GM08714 (cell line): ENCODE measurements around the gene EIF2B2.

Experiments
- H3K4me3 ChIP-seq: fragments of 200-500 bp; sonication (Bioruptor generic); 2 replicates; pipeline ENCODE4 v1.5.1; 2014; ENCODE audit warnings: mild to moderate bottlenecking, low read length, inconsistent platforms
- ZNF274 ChIP-seq: IDR thresholded peaks from 2 replicates; pipeline ENCODE4 v1.6.1; 2012; ENCODE audit warnings: mild to moderate bottlenecking, low read depth, low read length

EIF2B2 gene

DNA sequence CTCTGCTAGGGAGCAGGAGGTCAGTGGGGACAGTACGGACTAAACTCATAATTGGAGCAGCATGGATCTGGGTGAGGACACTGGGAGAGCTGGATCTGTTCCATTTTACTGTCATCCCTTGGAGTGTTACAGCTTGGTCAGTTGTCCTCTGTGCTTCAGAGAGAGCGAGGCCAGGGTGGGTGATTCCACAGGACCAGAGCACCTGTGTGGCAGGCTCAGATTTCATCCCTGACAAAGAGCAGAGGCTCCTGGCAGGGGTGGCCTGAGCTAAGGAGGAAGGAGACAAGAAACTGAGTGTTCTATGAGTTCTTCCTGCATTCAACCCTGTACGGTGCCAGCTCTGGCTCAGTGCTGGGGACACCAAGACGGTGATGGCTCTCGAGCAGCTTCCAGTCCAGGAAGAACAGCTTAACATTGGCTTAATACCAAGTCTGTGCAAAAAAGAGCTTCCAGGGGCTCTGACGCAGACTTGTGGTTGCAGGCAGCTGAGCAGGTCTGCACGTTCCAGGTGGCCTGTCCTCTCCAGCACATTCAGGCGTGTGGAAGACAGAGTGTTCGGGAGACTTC, 38.9 kb upstream of the EIF2B2 start:
- no peak for TF ChIP-seq ZNF274
- no peak overlapping the region for H3K4me3 ChIP-seq

DNA sequence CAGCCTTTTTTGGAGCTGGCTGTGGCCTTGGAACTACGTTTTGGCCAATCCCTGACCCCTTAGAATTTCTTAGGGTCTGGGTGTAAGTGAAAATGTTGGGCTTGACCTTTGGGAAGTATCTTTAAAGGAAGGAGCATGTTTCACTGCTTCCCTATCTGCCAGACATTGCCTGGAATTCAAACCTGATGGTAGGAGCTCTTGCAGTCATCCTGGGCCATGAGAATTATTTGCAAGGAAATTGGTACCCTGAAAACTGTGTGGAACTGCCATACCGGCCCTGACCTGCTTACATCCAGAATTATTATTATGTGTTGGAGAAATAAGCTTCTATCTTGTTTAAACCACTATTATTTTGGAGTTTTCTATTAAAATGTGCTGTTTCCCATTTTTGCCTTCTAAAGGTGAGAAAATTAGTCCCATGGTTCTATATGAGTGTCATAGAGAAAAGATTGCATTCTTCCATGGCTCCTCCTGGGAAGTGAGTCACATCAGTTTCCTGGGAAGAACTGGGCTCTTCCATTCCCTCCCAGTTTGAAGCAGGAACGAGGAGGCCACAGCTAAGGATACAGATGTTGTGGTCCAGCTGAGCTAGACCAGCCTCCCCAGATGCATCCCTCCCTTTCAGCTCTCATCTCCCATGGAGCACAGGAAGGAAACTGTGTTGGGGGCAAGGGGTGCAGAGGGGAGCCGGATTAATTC, 37.8 kb upstream of the EIF2B2 start:
- H3K4me3 ChIP-seq: no peak overlapping the region
- no peak for TF ChIP-seq ZNF274

DNA sequence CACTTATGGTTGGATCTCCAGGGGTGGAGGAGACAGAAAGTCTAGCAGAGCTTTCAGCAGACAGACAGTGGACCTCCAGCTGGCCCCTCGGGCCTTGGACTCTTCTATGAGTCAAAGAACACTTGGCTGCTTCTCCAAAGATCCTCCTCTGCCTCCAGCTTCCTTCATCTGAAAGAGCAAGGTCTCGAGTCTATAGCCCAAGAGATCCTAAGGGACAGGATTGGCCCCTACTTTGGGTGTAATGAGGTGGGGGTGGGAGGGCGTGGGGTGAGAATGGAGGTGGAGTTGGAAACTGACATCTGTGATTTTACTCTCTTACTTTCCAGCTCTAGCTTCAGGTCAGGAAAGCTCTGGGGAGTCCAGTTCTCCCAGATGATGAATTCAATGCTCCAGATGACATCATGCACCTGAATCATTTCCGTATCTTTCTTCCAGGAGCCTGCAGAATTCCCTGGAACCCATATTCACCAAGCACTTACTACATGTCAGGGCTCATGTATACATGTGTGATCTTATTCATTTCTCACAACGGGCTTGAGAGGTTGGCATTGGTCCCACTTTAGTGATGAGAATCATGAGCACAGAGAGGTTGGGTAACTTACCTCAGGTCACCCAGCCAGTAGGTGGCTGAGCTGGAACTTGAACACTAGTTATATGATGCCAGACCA, 37.1 kb upstream of the EIF2B2 start:
- no peak overlapping the region for H3K4me3 ChIP-seq
- no peak for TF ChIP-seq ZNF274

DNA sequence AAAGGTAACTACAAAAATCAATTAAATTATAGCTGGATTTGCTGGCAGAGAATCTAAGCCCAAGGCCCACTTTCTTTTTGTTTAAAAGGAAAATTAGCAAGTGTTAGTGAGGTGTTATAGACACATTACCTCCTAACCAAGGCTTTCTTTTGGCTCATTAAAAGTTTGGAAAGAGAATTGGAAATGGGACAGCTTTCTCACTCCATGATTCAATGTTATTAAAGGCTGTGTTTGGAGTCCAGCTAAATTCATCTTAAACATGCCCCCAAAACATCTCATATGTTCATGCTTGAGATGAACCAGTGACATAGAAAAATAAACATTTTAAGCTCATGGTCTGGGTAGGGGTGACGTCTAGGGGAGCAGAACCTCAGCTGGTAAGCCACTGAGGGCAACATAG, 33.9 kb upstream of the EIF2B2 start:
- no peak overlapping the region for H3K4me3 ChIP-seq
- TF ChIP-seq ZNF274: no peak

DNA sequence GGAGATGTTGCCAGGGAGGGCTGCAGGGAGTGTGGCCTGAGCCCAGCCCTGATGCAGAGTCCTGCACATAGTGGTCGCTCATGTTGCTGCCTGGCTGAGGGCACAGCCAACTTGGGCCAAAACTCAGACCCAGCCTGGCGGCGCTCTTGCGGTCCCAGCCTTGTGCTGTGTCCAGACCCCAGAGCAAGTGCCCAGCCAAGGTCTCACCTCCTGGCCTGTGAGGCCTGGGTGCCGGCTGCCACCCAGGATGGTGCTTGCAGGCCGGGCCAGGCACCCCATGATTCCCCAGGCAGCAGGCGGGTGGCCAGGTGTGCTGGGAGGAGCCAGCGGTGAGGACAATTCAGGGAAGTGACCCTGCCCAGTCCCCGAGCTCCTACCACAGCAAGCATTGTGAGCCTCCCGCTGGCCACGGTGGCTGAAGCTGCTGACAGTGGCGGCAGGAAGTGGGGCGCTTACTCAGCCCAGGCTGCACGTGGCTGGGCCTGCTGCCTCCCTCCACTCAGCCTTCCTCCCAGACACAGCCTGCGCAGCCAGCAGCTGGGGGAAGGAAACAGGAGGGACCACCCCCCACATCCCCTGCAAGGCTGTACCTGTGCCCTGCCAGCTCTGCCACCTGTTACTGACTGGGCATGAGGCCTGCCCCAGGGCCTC, 29.6 kb upstream of the EIF2B2 start:
- TF ChIP-seq ZNF274: no peak
- no peak overlapping the region for H3K4me3 ChIP-seq

DNA sequence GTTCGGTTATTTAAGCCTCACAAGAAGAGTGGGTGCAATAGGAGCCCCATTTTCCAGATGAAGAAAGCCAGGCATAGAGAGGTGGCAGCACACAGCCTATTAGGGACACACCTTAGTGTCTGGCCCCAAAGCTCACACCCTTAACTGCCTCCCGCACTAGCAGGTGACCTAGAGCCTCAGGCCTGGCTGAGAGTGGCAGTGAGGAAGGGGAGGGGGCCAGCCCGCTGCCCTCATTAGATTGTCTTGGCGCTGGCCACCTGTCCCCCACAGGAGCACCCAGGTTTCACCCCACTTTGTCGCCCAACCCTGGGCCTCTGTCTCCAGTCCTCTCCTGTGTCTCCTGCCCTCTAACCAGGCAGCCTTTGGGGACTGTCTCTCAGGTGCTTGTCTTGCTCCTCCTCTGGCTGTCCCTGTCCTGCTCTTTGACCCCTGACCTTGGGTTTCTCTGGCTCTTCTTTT, 28.8 kb upstream of the EIF2B2 start:
- TF ChIP-seq ZNF274: no peak
- no peak overlapping the region for H3K4me3 ChIP-seq

DNA sequence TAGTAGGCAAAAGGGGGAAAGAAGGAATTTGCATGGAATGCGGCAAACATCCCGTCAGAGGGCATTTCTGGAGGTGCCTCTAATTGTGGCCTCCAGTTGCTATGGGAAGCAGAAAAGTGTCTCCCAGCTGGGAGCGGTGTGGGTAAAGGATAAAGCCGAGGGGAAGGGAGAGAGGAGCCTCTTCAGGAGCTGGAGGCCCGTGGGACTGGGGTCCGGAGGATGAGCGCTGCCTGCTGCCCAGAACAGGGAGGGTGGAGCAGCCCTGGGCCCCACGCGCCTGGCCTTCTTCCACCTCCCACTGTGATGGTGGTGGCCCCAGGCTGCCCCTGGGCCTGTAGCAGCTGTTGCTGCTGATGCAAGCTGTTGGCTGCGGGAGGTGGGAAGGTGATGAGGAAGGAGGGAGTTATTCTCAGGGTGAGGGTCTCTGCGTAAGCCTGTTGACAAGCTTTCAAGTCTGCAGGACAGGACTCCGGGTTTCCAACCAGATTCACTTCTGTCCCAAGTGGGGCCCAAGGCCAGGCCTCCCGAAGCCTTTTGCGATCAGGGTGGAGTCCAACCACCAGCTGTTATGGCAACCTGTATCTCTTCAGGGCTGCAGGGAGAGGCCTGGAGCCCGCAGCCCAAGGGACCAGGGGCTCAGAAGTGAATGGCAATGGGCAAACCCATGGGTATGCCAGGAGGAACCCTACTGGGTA, 28.2 kb upstream of the EIF2B2 start:
- no peak for TF ChIP-seq ZNF274
- no peak overlapping the region for H3K4me3 ChIP-seq

DNA sequence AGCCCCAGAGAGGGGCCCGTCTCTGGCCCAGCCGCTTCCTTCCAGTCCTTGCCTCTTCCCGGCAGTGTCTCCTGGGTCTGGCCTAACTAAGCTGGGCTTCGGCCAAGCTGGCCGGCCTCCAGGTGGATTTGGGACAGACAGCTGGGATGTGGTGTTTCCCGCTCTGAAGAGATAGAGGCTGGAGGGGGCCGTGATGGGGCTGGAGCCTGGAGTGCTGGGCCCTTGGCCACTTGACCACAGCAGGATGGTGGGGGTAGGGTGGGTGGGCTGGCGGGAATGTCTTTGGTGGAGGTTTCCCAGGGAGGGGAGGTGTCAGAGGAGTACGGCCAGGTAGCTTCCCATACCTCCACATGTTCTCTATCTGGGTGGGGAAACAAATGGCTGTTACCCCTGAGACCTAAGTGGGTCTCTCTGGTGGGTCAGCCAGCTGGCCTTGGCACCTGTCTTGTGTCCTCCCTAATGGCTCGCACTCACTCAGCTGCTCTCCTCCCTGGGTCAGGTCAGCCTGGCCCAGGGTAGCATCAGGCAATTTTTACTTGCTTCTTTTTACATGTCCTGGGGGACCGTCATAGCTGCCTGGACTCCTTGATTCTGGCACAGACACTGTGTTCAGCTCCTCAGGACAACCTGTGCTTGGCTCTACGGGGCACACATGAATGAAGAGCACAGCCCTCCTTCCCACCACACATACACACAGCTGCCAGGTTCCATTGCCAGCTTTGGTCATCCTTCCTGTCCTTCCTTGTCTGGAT, 27.5 kb upstream of the EIF2B2 start:
- no peak for TF ChIP-seq ZNF274
- no peak overlapping the region for H3K4me3 ChIP-seq

DNA sequence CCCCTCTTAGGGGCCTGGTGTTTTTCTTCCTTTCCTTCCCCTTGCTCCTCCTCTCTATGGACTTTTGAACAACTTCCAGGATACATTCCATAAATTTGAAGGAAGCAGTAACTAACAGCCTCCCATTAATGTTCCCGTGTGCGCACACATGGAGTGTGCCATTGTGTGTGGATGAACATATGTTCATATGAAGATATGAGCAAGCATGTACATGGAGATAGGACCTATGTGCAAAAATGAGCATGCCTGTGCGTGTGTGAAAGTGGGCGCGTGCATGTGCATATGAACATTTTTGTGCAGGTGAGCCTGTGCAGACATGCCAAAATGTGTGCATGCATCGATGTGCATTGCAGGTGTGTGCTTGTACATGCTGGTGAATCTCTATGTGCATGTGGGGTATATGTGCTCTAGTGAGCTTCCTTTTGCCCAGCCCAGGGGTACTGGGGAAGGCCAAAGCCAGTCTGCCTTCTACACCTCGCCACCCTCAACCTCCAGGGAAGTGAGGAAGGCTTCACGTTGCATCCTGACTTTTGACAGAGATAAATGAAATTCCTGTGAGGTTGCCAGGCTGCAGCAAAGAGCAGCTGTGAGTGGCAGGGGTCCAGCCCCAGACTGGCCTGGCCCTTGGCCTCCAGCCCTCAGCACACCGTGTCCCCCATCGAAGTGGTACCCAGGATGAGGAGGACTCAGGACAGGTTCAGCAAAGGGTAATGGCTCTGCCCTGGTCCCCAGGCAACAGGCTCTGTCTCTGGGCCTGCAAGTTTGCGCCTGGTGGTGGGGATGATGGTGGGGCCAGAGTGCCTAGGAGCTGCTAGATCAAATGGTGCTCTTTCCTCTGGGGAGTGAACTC, 26.2 kb upstream of the EIF2B2 start:
- TF ChIP-seq ZNF274: no peak
- H3K4me3 ChIP-seq: no peak overlapping the region

DNA sequence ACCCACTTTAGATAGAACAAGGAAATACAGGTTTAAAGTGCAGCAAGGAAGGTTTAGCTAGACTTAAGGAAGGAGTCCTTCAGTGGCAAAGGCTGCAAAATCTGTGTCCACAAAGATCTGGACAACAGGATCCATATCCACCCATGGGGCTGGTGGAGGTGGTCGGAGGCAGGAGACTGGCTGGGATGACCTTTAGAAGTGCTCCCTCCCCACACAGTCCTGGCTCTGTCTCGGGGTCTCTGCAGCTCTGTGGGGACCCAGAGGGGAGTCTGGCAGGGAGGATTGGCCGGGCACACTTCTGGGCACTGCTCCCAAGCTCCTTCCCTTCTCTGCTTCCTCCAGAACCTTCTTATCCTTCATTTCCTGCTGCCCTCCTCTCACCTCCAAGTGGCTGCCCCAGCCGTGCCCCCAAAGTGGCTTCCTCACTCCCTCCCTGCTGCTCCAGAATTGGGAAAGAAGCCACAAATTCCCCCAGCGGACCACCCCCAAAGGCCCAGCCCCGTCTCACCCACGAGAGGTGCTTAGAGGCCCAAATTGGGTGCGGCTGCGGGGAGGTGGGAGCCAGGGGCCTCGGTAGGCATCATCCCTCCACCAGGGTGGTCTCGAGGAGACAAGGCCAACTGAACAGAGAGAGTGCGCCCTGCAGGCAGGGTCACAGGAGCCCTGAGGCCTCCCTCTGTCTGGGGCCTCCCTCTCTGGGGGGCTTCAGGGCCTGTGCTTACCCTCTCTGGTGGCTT, 25.4 kb upstream of the EIF2B2 start:
- H3K4me3 ChIP-seq: no peak overlapping the region
- TF ChIP-seq ZNF274: no peak

DNA sequence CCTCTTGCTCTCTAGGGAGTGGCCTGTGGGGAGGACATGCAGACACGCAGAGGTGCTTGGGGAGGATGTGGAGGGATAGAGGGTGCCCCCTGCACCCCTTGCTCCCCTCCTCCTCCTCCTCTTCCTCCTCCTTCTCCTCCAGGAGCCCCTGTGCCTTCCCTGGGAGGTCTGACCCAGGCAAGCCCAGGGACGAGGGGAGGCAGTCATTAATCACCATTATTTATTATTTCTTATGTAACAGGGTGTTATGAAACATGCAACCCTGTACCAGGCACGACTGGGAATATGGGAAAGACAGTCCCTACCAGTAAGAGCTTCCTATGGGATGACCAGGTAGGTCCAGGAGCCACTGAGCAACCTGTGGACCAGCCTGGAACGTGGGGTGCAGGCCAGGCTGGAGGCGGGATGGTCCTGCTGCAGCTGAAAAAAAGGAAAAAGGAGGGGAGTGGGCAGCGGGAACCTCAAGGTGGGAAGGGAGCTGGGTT, 24.8 kb upstream of the EIF2B2 start:
- no peak for TF ChIP-seq ZNF274
- no peak overlapping the region for H3K4me3 ChIP-seq

DNA sequence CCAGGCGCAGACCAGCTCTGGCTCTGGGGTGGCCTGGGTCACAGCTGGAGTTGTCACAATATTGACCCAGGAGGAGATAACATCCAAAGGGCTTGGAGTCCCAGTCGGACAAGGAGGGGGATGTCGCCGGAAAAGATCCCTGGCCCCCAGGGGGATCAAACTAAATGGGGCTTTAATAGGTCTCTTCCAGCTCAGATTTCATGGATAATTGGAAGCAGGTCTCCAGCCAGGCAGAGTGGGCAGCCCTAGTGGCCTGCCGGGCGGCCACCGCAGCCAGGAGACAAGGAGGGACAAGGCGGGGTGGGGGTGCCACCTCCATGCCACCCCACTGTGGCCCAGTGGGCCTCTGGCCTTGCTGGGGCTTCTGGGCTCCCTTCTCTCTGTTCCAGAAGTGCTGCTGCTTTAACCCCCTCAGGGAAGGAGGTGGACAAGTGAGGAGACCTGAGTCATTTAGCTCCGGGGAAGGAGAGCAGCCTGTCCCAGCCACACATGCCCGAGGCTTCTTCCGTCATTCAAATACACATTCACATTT, 24.2 kb upstream of the EIF2B2 start:
- no peak for TF ChIP-seq ZNF274

More for the DNA sequence above, 24.2 kb upstream of the EIF2B2 start:
- H3K4me3 ChIP-seq: no peak overlapping the region
